Left hindlimb (tissue), 1 donor: ENCODE results near the gene CCDC51.
"Not testable (repeated sequence)": the region's sequence is repeated elsewhere in the genome, so short reads cannot be mapped to it uniquely, and the experiment has no call there.

Experiments
- DNase-seq: peaks from one replicate; pipeline ENCODE4 v3.0.0-alpha.2; 2018

The CCDC51 gene

GRCh38 chr3:48465531-48466378 lies 25.8 kb upstream of the CCDC51 start:
- peak; percentile 98 for DNase-seq

GRCh38 chr3:48465237-48465530 lies 25.3 kb upstream of the CCDC51 start:
- no peak for DNase-seq

GRCh38 chr3:48464713-48465221 lies 24.8 kb upstream of the CCDC51 start:
- no peak for DNase-seq

GRCh38 chr3:48463703-48464102 lies 23.8 kb upstream of the CCDC51 start:
- DNase-seq = no peak

- not testable (repeated sequence) for DNase-seq
These were observed 21.8 kb upstream of the CCDC51 start for GRCh38 chr3:48461767-48462166.

GRCh38 chr3:48460517-48460902 lies 20.6 kb upstream of the CCDC51 start:
- DNase-seq = no peak

GRCh38 chr3:48459773-48460516 lies 20.0 kb upstream of the CCDC51 start:
- DNase-seq = no peak

- no peak for DNase-seq
These were observed 19.4 kb upstream of the CCDC51 start for GRCh38 chr3:48459331-48459730.

- DNase-seq = no peak
These were observed 16.5 kb upstream of the CCDC51 start for GRCh38 chr3:48456456-48456855.

- DNase-seq = no peak
These were observed 11.4 kb upstream of the CCDC51 start for GRCh38 chr3:48451270-48451669.

GRCh38 chr3:48446425-48447193 lies 6.7 kb upstream of the CCDC51 start, which contains the start of gene ATRIP:
Gene ATRIP, plus strand, starts transcription at chr3:48446737. Its CDS starts 109 bp downstream, at chr3:48446846.
- peak; percentile 90 for DNase-seq

- no peak for DNase-seq
These were observed 6.1 kb upstream of the CCDC51 start for GRCh38 chr3:48446043-48446424.

GRCh38 chr3:48445277-48445882 lies 5.5 kb upstream of the CCDC51 start:
- no peak for DNase-seq

- no peak for DNase-seq
These were observed 2.0 kb upstream of the CCDC51 start for GRCh38 chr3:48441940-48442339.

- no peak for DNase-seq
These were observed 655 bp upstream of the CCDC51 start for GRCh38 chr3:48440590-48440958.

- no peak for DNase-seq
These were observed 2.1 kb downstream of the CCDC51 start for GRCh38 chr3:48437812-48438211.

- no peak for DNase-seq
These were observed 3.1 kb downstream of the CCDC51 start for GRCh38 chr3:48436855-48437254.

GRCh38 chr3:48436477-48436787 lies 3.5 kb downstream of the CCDC51 start:
- no peak for DNase-seq

GRCh38 chr3:48435774-48436476 lies 4.0 kb downstream of the CCDC51 start:
- peak; percentile 81 for DNase-seq

GRCh38 chr3:48435223-48435595 lies 4.7 kb downstream of the CCDC51 start:
- no peak for DNase-seq

- no peak for DNase-seq
These were observed 5.2 kb downstream of the CCDC51 start for GRCh38 chr3:48434591-48435222.
